ENCODE results near the gene SRD5A2.

DNA sequence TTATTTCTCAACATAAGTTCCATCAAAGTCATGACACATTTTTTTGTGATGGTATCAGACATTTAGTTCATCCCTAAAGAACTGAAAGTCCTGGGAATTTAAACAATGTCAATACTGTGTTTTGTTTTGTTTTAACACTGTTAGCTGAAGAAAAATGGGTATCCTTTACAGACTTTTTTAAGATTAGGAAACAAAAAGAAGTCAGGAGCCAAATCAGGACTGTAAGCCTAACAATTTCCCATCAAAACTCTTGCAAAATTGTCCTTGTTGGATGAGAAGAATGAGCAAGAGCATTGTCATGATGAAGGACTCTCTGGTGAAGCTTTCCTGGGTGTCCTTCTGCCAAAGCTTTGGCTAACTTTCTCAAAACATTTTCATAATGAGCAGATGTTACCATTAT is 69.4 kb downstream of the SRD5A2 start:
- TF ChIP-seq, protein P1, sequence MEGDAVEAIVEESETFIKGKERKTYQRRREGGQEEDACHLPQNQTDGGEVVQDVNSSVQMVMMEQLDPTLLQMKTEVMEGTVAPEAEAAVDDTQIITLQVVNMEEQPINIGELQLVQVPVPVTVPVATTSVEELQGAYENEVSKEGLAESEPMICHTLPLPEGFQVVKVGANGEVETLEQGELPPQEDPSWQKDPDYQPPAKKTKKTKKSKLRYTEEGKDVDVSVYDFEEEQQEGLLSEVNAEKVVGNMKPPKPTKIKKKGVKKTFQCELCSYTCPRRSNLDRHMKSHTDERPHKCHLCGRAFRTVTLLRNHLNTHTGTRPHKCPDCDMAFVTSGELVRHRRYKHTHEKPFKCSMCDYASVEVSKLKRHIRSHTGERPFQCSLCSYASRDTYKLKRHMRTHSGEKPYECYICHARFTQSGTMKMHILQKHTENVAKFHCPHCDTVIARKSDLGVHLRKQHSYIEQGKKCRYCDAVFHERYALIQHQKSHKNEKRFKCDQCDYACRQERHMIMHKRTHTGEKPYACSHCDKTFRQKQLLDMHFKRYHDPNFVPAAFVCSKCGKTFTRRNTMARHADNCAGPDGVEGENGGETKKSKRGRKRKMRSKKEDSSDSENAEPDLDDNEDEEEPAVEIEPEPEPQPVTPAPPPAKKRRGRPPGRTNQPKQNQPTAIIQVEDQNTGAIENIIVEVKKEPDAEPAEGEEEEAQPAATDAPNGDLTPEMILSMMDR (IDR thresholded peaks at IDR 0.05), result no peak
- TF ChIP-seq POLR2A (IDR thresholded peaks at IDR 0.05), result no peak
- no peak for TF ChIP-seq EP300 (IDR thresholded peaks at IDR 0.05)

All from ovary (tissue), 3 donors.